Astrocyte (in vitro differentiated cells and primary cell): ENCODE results near the gene PI4KB. TPM values are rescaled to one million over a fixed set of nuclear protein-coding genes. Genes with fewer than 3 reads are reported as not detected.

Source experiments
- DNase-seq: peaks from one replicate; pipeline ENCODE4 v3.0.0-alpha.2; 2010; ENCODE audit warnings: low read depth
- FAIRE-seq: peaks from 2 replicates; lab custom pipeline; 2011; peaks lifted over from hg19 to GRCh38; lab: Jason Lieb, UNC
- H2AFZ ChIP-seq: 2 replicates; pipeline ENCODE4 v1.6.0; 2012; ENCODE audit warnings: low read depth, low read length, inconsistent platforms
- H3K27ac ChIP-seq: 2 replicates; pipeline ENCODE4 v1.5.1; 2011; ENCODE audit warnings: low read depth, low read length, inconsistent platforms
- H3K27me3 ChIP-seq: 2 replicates; pipeline ENCODE4 v1.6.0; 2011; ENCODE audit warnings: low read length, inconsistent platforms; ENCODE audit not compliant: insufficient read depth
- H3K36me3 ChIP-seq: 2 replicates; pipeline ENCODE4 v1.5.1; 2011; ENCODE audit warnings: low read length, inconsistent platforms; ENCODE audit not compliant: insufficient read depth
- H3K4me1 ChIP-seq: 2 replicates; pipeline ENCODE4 v1.5.1; 2011; ENCODE audit warnings: low read length, inconsistent platforms; ENCODE audit not compliant: insufficient read depth
- H3K4me2 ChIP-seq: 2 replicates; pipeline ENCODE4 v1.6.0; 2012; ENCODE audit warnings: low read length, inconsistent platforms
- H3K4me3 ChIP-seq: 2 replicates; pipeline ENCODE4 v1.5.1; 2011; ENCODE audit warnings: low read depth, mild to moderate bottlenecking, low read length, inconsistent platforms; ENCODE audit not compliant: insufficient read depth
- H3K79me2 ChIP-seq: 2 replicates; pipeline ENCODE4 v1.6.0; 2012; ENCODE audit warnings: mild to moderate bottlenecking, low read length, inconsistent platforms; ENCODE audit not compliant: insufficient read depth
- H3K9ac ChIP-seq: 2 replicates; pipeline ENCODE4 v1.6.0; 2012; ENCODE audit warnings: mild to moderate bottlenecking, low read length, inconsistent platforms
- H3K9me3 ChIP-seq: 2 replicates; pipeline ENCODE4 v1.5.1; 2012; ENCODE audit warnings: low read depth, mild to moderate bottlenecking, low read length, inconsistent platforms; ENCODE audit not compliant: insufficient read depth
- H4K20me1 ChIP-seq: 2 replicates; pipeline ENCODE4 v1.6.0; 2012; ENCODE audit warnings: low read length, inconsistent platforms; ENCODE audit not compliant: insufficient read depth
- H3K27ac Mint-ChIP-seq: one replicate; pipeline ENCODE4 v1.8.0; 2021; ENCODE audit warnings: mild to moderate bottlenecking, mixed read lengths; ENCODE audit not compliant: unreplicated experiment
- H3K27me3 Mint-ChIP-seq: one replicate; pipeline ENCODE4 v1.8.0; 2021; ENCODE audit warnings: low read depth, mixed read lengths; ENCODE audit not compliant: unreplicated experiment
- H3K36me3 Mint-ChIP-seq: one replicate; pipeline ENCODE4 v1.8.0; 2021; ENCODE audit warnings: low read depth, mixed read lengths; ENCODE audit not compliant: unreplicated experiment
- H3K4me1 Mint-ChIP-seq: one replicate; pipeline ENCODE4 v1.8.0; 2021; ENCODE audit warnings: low read depth, mixed read lengths; ENCODE audit not compliant: unreplicated experiment
- H3K4me3 Mint-ChIP-seq: one replicate; pipeline ENCODE4 v1.8.0; 2021; ENCODE audit warnings: mild to moderate bottlenecking, moderate library complexity, mixed read lengths; ENCODE audit not compliant: unreplicated experiment
- H3K9me3 Mint-ChIP-seq: one replicate; pipeline ENCODE4 v1.8.0; 2021; ENCODE audit warnings: mild to moderate bottlenecking, mixed read lengths; ENCODE audit not compliant: unreplicated experiment
- EZH2 ChIP-seq: IDR thresholded peaks from 2 replicates; pipeline ENCODE4 v1.6.1; 2012; ENCODE audit warnings: mild to moderate bottlenecking, low read length, inconsistent platforms; ENCODE audit not compliant: insufficient read depth
- total RNA-seq: library from RNA; stranded (reverse); gene quantifications from 2 replicates; pipeline ENCODE4 v1.2.1, GENCODE V29; 2021
- TF ChIP-seq, protein P1 (sequence below): IDR thresholded peaks from 2 replicates; pipeline ENCODE4 v1.5.1; 2011; ENCODE audit warnings: low read depth, mild to moderate bottlenecking, inconsistent platforms, low read length, moderate library complexity; ENCODE audit not compliant: insufficient read depth

The PI4KB gene
- total RNA-seq, 1 donor from 2014 or later: 67.8 TPM

- H3K27me3 Mint-ChIP-seq: peaks cover 8% of the 10 kb centered on the region
- H3K4me3 Mint-ChIP-seq: no peak overlapping the region
- no peak overlapping the region for H3K27ac Mint-ChIP-seq
- Histone ChIP-seq H3K36me3 (no peaks in the 10 kb centered on the region), H3K4me3 (no peak overlapping the region), H3K79me2 (no peaks in the 10 kb centered on the region), H3K27me3 (no peaks in the 10 kb centered on the region), H3K4me1 (peaks cover 10% of the 10 kb centered on the region), H3K9me3 (no peaks in the 10 kb centered on the region), H3K4me2 (no peak overlapping the region), H3K27ac (no peak overlapping the region), H4K20me1 (no peaks in the 10 kb centered on the region), H2AFZ (no peak overlapping the region), H3K9ac (no peak overlapping the region)
- no peak for DNase-seq
- H3K36me3 Mint-ChIP-seq: peaks cover 12% of the 10 kb centered on the region
- no peak for TF ChIP-seq EZH2
- TF ChIP-seq, protein P1, sequence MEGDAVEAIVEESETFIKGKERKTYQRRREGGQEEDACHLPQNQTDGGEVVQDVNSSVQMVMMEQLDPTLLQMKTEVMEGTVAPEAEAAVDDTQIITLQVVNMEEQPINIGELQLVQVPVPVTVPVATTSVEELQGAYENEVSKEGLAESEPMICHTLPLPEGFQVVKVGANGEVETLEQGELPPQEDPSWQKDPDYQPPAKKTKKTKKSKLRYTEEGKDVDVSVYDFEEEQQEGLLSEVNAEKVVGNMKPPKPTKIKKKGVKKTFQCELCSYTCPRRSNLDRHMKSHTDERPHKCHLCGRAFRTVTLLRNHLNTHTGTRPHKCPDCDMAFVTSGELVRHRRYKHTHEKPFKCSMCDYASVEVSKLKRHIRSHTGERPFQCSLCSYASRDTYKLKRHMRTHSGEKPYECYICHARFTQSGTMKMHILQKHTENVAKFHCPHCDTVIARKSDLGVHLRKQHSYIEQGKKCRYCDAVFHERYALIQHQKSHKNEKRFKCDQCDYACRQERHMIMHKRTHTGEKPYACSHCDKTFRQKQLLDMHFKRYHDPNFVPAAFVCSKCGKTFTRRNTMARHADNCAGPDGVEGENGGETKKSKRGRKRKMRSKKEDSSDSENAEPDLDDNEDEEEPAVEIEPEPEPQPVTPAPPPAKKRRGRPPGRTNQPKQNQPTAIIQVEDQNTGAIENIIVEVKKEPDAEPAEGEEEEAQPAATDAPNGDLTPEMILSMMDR: no peak
- no peak for FAIRE-seq
- H3K4me1 Mint-ChIP-seq: peaks cover 3% of the 10 kb centered on the region
- peaks cover 14% of the 10 kb centered on the region for H3K9me3 Mint-ChIP-seq
Measured at GRCh38 chr1:151368393-151369301, 41.4 kb upstream of the PI4KB start.

DNA sequence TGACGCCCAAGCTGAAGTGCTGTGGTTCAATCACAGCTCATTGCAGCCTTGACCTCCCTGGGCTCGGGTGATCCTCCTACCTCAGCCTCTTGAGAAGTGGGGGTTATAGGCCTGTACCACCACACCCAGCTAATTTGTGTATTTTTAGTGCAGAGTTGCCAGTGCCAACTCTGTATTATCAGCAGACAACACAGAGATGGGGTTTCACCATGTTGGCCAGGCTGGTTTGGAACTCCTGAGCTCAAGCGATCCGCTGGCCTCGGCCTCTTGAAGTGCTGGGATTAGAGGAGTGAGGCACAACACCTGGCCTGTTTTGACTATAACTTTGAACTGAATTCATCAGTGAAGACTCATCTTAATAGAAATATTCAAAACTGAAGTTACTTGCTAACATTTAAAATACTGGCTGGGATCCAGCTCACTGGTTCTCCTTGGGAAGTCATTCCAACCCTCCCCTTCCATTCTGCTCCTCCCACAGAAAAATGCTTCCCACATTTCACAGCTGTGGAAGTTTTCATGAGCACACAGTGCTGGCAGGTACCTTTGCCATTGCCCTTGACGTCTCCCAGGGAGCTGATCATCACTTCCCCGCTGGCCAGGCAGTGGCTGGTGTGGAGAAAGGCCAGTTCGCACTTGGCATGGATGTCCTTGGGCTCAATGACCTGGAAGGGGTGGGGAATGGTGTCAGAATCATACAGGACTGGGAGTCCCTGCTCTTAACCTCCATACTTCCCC is 40.6 kb upstream of the PI4KB start:
- no peak for FAIRE-seq
- Histone ChIP-seq H3K4me2 (no peak overlapping the region), H2AFZ (no peak overlapping the region), H3K27ac (no peak overlapping the region), H3K27me3 (no peaks in the 10 kb centered on the region), H3K79me2 (no peaks in the 10 kb centered on the region), H3K4me1 (peaks cover 10% of the 10 kb centered on the region), H3K9ac (no peak overlapping the region), H3K9me3 (no peaks in the 10 kb centered on the region), H3K4me3 (no peak overlapping the region), H4K20me1 (no peaks in the 10 kb centered on the region), H3K36me3 (no peaks in the 10 kb centered on the region)
- Mint-ChIP-seq H3K4me3 (no peak overlapping the region), H3K27ac (no peak overlapping the region), H3K27me3 (peaks cover 8% of the 10 kb centered on the region), H3K4me1 (peaks cover 3% of the 10 kb centered on the region), H3K9me3 (peaks cover 22% of the 10 kb centered on the region), H3K36me3 (peaks cover 16% of the 10 kb centered on the region)
- no peak for DNase-seq
- TF ChIP-seq, protein P1: no peak
- no peak for TF ChIP-seq EZH2
